ENCODE measurements around the gene GRID1. TPM values are rescaled to one million over a fixed set of nuclear protein-coding genes. Genes with fewer than 3 reads are reported as not detected.

Gene GRID1
- total RNA-seq, 4 donors from 2014 or later: 0.40 to 1.9 (median 1.00) TPM

DNA sequence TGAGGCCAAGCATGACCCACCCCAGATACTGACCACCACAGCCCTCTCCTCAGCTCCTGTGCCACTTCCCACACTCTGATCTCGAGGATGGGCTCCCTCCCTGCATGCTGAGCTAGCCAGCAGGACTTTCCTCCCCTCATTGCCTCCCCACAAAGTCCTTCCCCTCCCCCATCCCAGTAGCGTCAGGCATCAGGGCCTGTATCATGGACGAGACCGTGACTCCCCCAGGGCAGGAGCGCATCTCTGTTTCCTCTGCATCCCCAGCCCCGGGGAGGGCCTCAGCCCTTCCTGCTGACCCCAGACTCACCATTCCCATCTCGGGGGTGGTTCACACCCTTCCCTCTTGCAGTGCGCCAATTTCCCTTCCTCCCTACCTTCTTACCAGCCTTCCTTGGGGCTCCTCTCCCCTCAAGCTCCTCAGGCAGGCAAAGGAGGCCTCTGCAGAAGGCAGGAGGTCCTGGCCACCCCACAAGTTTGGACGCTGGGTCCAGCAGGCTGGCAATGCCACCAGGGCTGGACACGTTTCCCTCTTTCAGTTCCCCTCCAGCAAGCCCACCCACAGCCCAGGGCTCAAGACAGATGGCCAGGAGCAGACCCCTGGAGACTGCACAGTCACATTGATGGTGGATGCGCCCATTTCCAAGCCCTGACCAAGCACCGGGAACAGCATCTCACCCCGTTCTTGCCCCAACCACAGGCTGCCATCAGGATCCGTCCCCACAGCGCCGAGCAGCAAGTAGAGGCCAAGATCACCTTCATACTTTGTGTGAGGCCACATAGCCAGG lies 36.5 kb downstream of the GRID1 start:
- no peaks in the 10 kb centered on the region for H3K4me1 ChIP-seq
- TF ChIP-seq EP300 (IDR thresholded peaks at IDR 0.05; ENCODE audit: low read depth): no peak
- no peak for TF ChIP-seq POLR2A (IDR thresholded peaks at IDR 0.05)
- no peak for TF ChIP-seq POLR2AphosphoS5 (IDR thresholded peaks at IDR 0.05)
- TF ChIP-seq, protein P1, sequence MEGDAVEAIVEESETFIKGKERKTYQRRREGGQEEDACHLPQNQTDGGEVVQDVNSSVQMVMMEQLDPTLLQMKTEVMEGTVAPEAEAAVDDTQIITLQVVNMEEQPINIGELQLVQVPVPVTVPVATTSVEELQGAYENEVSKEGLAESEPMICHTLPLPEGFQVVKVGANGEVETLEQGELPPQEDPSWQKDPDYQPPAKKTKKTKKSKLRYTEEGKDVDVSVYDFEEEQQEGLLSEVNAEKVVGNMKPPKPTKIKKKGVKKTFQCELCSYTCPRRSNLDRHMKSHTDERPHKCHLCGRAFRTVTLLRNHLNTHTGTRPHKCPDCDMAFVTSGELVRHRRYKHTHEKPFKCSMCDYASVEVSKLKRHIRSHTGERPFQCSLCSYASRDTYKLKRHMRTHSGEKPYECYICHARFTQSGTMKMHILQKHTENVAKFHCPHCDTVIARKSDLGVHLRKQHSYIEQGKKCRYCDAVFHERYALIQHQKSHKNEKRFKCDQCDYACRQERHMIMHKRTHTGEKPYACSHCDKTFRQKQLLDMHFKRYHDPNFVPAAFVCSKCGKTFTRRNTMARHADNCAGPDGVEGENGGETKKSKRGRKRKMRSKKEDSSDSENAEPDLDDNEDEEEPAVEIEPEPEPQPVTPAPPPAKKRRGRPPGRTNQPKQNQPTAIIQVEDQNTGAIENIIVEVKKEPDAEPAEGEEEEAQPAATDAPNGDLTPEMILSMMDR (IDR thresholded peaks at IDR 0.05): no peak
- DNase-seq: no peak
- H3K27ac ChIP-seq: no peak overlapping the region
- WGBS, 2 donors (ENCODE audit: low coverage in 1 of 2): 81 to 83% methylated on average over 2 to 13 of the region's 16 CpGs
- no peaks in the 10 kb centered on the region for H3K36me3 ChIP-seq
- in situ Hi-C loops (cut with MboI; ENCODE audit: low pct_ligation_motif_present in 1 of 4, low pct_unique_long_range_greater_than_20kb in 1 of 4, low sequenced_read_pairs in 3 of 4) (no loop called here), intact Hi-C loops (cut with DNase I; ENCODE audit: low total_unique reads) (no loop called here)
- H3K4me3 ChIP-seq: no peak overlapping the region
- no peaks in the 10 kb centered on the region for H3K27me3 ChIP-seq
- H3K9me3 ChIP-seq: no peaks in the 10 kb centered on the region

DNA sequence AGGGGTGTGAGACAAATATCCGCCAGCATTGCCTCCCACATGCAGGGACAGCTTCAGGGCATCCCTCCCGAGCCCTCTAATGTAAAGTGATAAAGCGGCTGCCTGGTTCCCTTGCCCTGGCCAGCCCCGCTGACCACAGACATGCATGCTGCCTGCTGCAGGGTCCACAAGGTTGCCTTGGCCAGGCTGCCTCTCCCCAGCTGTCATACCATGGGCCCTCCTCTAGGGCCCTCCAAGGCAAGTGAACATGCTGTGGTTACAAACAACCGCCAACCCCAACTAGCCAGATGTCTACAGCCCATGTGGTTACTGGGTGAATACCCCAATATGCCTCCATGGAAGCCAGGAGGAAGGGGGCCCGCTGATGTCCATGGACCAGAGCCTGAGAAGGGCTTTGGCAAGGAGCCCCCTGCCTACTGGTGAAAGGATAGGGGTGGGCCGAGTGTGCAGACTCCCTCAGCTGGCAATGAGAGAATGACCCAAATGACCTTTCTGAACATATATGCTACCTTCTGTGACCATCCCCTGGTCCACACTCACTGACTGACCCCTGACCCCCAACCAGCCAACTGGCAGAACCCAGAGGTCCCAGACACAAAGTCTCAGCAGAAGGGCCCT lies 37.4 kb downstream of the GRID1 start:
- no peaks in the 10 kb centered on the region for H3K4me1 ChIP-seq
- no peaks in the 10 kb centered on the region for H3K9me3 ChIP-seq
- intact Hi-C loops (cut with DNase I; ENCODE audit: low total_unique reads) (no loop called here), in situ Hi-C loops (cut with MboI; ENCODE audit: low pct_ligation_motif_present in 1 of 4, low pct_unique_long_range_greater_than_20kb in 1 of 4, low sequenced_read_pairs in 3 of 4) (no loop called here)
- H3K27ac ChIP-seq: no peak overlapping the region
- no peak overlapping the region for H3K4me3 ChIP-seq
- no peaks in the 10 kb centered on the region for H3K36me3 ChIP-seq
- no peaks in the 10 kb centered on the region for H3K27me3 ChIP-seq
- WGBS, 2 donors (ENCODE audit: low coverage in 1 of 2): 71% methylated on average over 7 of the region's 7 CpGs; no CpG with 5 or more reads in 1 of the 2 donors
- TF ChIP-seq EP300 (IDR thresholded peaks at IDR 0.05; ENCODE audit: low read depth) (no peak), POLR2AphosphoS5 (IDR thresholded peaks at IDR 0.05) (no peak), POLR2A (IDR thresholded peaks at IDR 0.05) (no peak)
- TF ChIP-seq, protein P1 (IDR thresholded peaks at IDR 0.05): no peak
- no peak for DNase-seq

DNA sequence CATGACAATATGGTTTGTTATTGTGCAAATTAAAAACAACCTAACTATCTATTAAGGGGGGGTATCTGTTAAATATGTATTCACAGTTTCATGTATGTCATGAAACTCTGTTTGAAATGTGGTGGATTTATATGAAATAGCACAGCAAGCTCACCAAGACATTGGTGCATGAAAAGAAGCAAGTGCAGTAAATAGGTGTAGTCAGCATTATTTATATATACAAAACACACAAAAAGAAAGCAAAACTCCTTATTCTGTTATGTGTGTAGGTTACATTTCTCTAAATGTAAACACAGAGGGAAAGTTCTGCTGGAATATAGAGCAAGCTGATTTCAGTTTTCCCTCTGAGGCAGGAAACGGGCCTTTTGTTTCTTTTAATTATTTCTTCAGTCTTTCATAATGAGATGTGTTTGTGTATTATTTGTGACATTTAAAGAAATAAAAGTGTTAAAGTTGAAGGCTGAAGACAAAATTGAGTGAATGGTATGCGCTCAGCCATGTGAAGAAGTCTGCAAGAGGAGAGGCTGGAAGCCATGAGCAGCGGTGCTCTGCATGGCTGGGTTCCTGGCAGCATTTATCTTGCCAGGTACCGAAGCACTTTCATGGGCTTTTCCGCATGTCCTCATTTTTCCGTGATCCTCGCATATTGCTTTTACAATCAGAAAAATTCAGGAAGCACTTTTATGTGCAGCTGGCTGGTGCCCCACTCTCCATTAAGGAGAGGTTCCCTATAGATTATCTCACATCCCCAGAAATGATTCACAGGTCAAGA lies 38.5 kb downstream of the GRID1 start:
- in situ Hi-C loops (cut with MboI; ENCODE audit: low pct_ligation_motif_present in 1 of 4, low pct_unique_long_range_greater_than_20kb in 1 of 4, low sequenced_read_pairs in 3 of 4) (no loop called here), intact Hi-C loops (cut with DNase I; ENCODE audit: low total_unique reads) (no loop called here)
- Histone ChIP-seq H3K27me3 (no peaks in the 10 kb centered on the region), H3K4me3 (no peak overlapping the region), H3K27ac (no peak overlapping the region), H3K9me3 (no peaks in the 10 kb centered on the region), H3K4me1 (no peaks in the 10 kb centered on the region), H3K36me3 (no peaks in the 10 kb centered on the region)
- 71 to 73% methylated on average over 7 of the region's 7 CpGs for WGBS, 2 donors (ENCODE audit: low coverage in 1 of 2)
- DNase-seq: no peak
- no peak for TF ChIP-seq EP300 (IDR thresholded peaks at IDR 0.05; ENCODE audit: low read depth)
- TF ChIP-seq, protein P1 (IDR thresholded peaks at IDR 0.05): no peak
- TF ChIP-seq POLR2A (IDR thresholded peaks at IDR 0.05): no peak
- no peak for TF ChIP-seq POLR2AphosphoS5 (IDR thresholded peaks at IDR 0.05)

DNA sequence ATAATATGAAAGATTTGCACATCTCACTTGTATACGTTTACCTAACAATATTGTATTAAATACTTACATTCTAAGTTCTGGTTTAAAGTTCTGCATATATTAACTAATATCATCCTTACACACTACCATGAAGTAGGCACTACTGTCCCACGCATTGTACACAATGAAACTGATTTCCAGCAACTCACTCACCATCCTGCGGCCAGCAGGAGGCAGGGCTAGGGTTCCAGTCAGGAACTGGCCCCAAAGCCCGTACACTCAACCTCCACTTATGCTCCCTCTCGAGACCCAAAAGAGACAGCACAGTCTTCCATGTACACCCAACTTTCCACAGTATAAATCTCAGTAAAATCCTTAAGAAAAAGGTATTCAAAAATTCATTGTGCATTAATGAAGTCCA lies 41.4 kb downstream of the GRID1 start:
- in situ Hi-C loops (cut with MboI; ENCODE audit: low pct_ligation_motif_present in 1 of 4, low pct_unique_long_range_greater_than_20kb in 1 of 4, low sequenced_read_pairs in 3 of 4): no loop called here
- no peak overlapping the region for H3K4me3 ChIP-seq
- intact Hi-C loops (cut with DNase I; ENCODE audit: low total_unique reads): no loop called here
- no peaks in the 10 kb centered on the region for H3K36me3 ChIP-seq
- WGBS, 2 donors (ENCODE audit: low coverage in 1 of 2): 67 to 69% methylated on average over 5 of the region's 5 CpGs
- no peak for TF ChIP-seq POLR2A (IDR thresholded peaks at IDR 0.05)
- TF ChIP-seq, protein P1 (IDR thresholded peaks at IDR 0.05): no peak
- TF ChIP-seq POLR2AphosphoS5 (IDR thresholded peaks at IDR 0.05): no peak
- no peak for TF ChIP-seq EP300 (IDR thresholded peaks at IDR 0.05; ENCODE audit: low read depth)
- no peaks in the 10 kb centered on the region for H3K27me3 ChIP-seq
- no peaks in the 10 kb centered on the region for H3K9me3 ChIP-seq
- H3K27ac ChIP-seq: no peak overlapping the region
- DNase-seq: no peak
- no peaks in the 10 kb centered on the region for H3K4me1 ChIP-seq
